SH-SY5Y (cell line): Measurements from ENCODE around the gene MKX.

Experiments
- GATA2 ChIP-seq: IDR thresholded peaks from 2 replicates; pipeline ENCODE4 v1.6.1; 2011; ENCODE audit warnings: mild to moderate bottlenecking, low read depth, low read length
- GATA3 ChIP-seq: IDR thresholded peaks from 2 replicates; pipeline ENCODE4 v1.6.1; 2011; ENCODE audit warnings: low read depth, mild to moderate bottlenecking, low read length, moderate library complexity

DNA sequence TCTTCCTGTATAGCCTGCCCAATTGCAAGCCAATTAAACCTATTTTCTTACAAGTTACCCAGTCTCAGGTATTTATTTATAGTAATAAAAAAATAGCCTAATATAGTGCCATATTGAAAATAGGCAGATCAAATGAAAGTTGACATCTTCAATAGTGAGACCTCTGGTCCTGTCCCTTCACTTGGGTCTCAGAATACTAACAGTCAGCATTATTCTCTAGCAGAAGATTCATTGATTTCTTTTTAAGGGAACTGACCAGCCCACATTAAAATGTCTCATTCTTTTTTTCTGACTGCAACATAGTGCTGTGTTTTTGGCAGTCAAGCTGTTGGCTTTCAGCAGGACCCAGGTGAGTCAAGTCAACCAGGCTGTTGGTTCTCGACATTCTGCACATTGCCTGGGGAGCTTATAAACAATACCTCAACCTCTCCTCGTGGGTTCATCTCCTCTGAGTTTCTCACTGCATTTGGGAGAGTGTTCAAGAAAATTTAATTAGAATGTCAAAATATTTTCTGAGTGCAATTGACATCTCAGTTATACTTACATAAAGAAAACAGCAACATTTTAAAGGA lies 109.8 kb downstream of the MKX start:
- TF ChIP-seq GATA3 (no peak), GATA2 (no peak)
